Sigmoid colon (tissue), 7 donors: ENCODE results near the gene ACAP1. TPM values are rescaled to one million over a fixed set of nuclear protein-coding genes. Genes with fewer than 3 reads are reported as not detected.

Experiments
- DNase-seq: peaks from one replicate; pipeline ENCODE4 v3.0.0-alpha.2; 2019
- H3K27ac ChIP-seq, 4 donors: fragments of 200-600 bp; sonication (generic); one replicate each; pipeline ENCODE4 v1.5.1; 2016 to 2019; ENCODE audit warnings: mild to moderate bottlenecking in 1 of 4
- H3K27me3 ChIP-seq, 3 donors: fragments of 200-600 bp; sonication (generic); one replicate each; pipeline ENCODE4 v1.5.1; 2019; ENCODE audit warnings: mild to moderate bottlenecking in 1 of 3
- H3K36me3 ChIP-seq, 4 donors: fragments of 200-600 bp; sonication (generic); one replicate each; pipeline ENCODE4 v1.5.1; 2016 to 2019
- H3K4me1 ChIP-seq, 4 donors: fragments of 200-600 bp; sonication (generic); one replicate each; pipeline ENCODE4 v1.5.1; 2017 to 2019
- H3K4me3 ChIP-seq, 4 donors: fragments of 200-600 bp; sonication (generic); one replicate each; pipeline ENCODE4 v1.5.1; 2017 to 2019; ENCODE audit warnings: mild to moderate bottlenecking in 2 of 4, moderate library complexity in 1 of 4
- H3K9me3 ChIP-seq, 4 donors: fragments of 200-600 bp in 3 of 4; sonication (generic) in 3 of 4; one replicate each; pipeline versions ENCODE4 v1.5.1 to v1.6.1; 2013 to 2019
- CTCF ChIP-seq, 4 experiments: fragments of 450-650 bp in 3 of 4; fragments of 200-600 bp in 1 of 4; IDR thresholded peaks; one replicate each; pipeline ENCODE4 v1.5.1; 2016 to 2019; ENCODE audit warnings: antibody characterized with exemption in 4 of 4, mild to moderate bottlenecking in 3 of 4, moderate library complexity in 2 of 4
- EP300 ChIP-seq, 4 donors: sonication (generic); formaldehyde crosslinking; IDR thresholded peaks; one replicate each; pipeline ENCODE4 v1.6.1; 2017; ENCODE audit warnings: antibody characterized with exemption in 4 of 4
- POLR2A ChIP-seq, 2 donors: fragments of 450-650 bp; IDR thresholded peaks; one replicate each; pipeline ENCODE4 v1.6.1; 2016; ENCODE audit warnings: antibody characterized with exemption in 2 of 2, mild to moderate bottlenecking in 2 of 2, moderate library complexity in 2 of 2
- POLR2AphosphoS5 ChIP-seq, 4 donors: sonication (generic); formaldehyde crosslinking; IDR thresholded peaks; one replicate each; pipeline ENCODE4 v1.6.1; 2017; ENCODE audit warnings: antibody characterized with exemption in 4 of 4
- WGBS, 2 donors: extraction: QIAGEN DNeasy Blood & Tissue Kit; methylation state at CpG; one replicate each; pipeline ENCODE4 v1.1.7; 2013; 5-methylcytosine and 5-hydroxymethylcytosine counted together
- intact Hi-C: fragments of 100-400 bp; cut with DNase I; formaldehyde crosslinking; loops from one replicate; pipeline ENCODE4 v1.15.1; 2023
- polyA plus RNA-seq, 3 donors: library from polyadenylated mRNA; stranded (reverse); fragments of 200-250 nt; gene quantifications; one replicate each; pipeline ENCODE4 v1.2.3, GENCODE V29; 2013
- total RNA-seq, 4 donors: library from RNA; depleted of rRNA; stranded (reverse); fragments of >200 nt; gene quantifications; one replicate each; pipeline ENCODE4 v1.1.0, GENCODE V29; 2016
- donor health status: healthy with polysubstance abuse.
- donor health status: Bipolar disorder and iron deficiency.
- donor health status: healthy.

The ACAP1 gene
- total and polyA plus RNA-seq, 7 donors = 1.1 to 55.8 (median 2.5) TPM

GRCh38 chr17:7308625-7309433, 27.5 kb upstream of the ACAP1 start:
- Histone ChIP-seq H3K36me3 (peaks cover 36 to 45% (median 38%) of the 10 kb centered on the region in 4 donors), H3K4me3 (peak overlapping the region; percentile 66 to 100 (median 96)), H3K9me3 (no peaks in the 10 kb centered on the region), H3K27me3 (no peaks in the 10 kb centered on the region), H3K27ac (peak overlapping the region; percentile 99 to 100 (median 100)), H3K4me1 (peaks cover 0 to 48% (median 40%) of the 10 kb centered on the region in 4 donors)
- intact Hi-C loops = loop anchor here (5.0 kb wide), 3 partner anchors 67 to 263 kb away; partner anchors contain the start of genes GABARAP, POLR2A and SLC35G6
- 0 to 1% methylated on average over 14 of the region's 14 CpGs for WGBS, 2 donors
- peak; percentile 28 to 69 (median 42) for TF ChIP-seq POLR2AphosphoS5 (IDR thresholded peaks at IDR 0.05)
- peak in 1 of 2 donors; percentile 50 for TF ChIP-seq POLR2A (IDR thresholded peaks at IDR 0.05)
- no peak for TF ChIP-seq CTCF (IDR thresholded peaks at IDR 0.05)
- TF ChIP-seq EP300 (IDR thresholded peaks at IDR 0.05) = no peak
- peak; percentile 89 for DNase-seq

DNA sequence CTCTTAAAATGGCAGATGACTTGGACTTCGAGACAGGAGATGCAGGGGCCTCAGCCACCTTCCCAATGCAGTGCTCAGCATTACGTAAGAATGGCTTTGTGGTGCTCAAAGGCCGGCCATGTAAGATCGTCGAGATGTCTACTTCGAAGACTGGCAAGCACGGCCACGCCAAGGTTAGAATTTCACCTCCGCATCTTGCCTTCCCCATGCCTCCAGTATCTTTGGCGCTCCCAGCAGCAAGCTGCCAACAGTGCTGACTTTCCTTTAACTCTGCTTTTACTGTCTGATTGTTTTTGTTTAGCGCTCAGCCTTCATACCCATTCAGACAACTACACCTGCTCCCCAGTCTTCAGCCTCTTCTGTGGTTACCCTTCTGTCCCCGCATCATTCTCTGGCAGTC, 26.7 kb upstream of the ACAP1 start:
- Histone ChIP-seq H3K4me3 (peak overlapping the region in 1 of 4 donors; percentile 91), H3K27me3 (no peaks in the 10 kb centered on the region), H3K27ac (peak overlapping the region; percentile 99 to 100 (median 100)), H3K4me1 (peaks cover 0 to 56% (median 48%) of the 10 kb centered on the region in 4 donors), H3K9me3 (no peaks in the 10 kb centered on the region), H3K36me3 (peaks cover 39 to 47% (median 39%) of the 10 kb centered on the region in 4 donors)
- no peak for DNase-seq
- TF ChIP-seq CTCF (IDR thresholded peaks at IDR 0.05) (no peak), POLR2AphosphoS5 (IDR thresholded peaks at IDR 0.05) (no peak), POLR2A (IDR thresholded peaks at IDR 0.05) (no peak), EP300 (IDR thresholded peaks at IDR 0.05) (no peak)
- intact Hi-C loops = loop anchor here (5.0 to 10.0 kb wide), 4 partner anchors 67 to 825 kb away; partner anchors contain the start of genes GABARAP, POLR2A and SLC35G6
- WGBS, 2 donors = 77 to 86% methylated on average over 12 of the region's 12 CpGs

- 77 to 88% methylated on average over 7 of the region's 7 CpGs for WGBS, 2 donors
- no peak for TF ChIP-seq CTCF (IDR thresholded peaks at IDR 0.05)
- no peak for TF ChIP-seq POLR2A (IDR thresholded peaks at IDR 0.05)
- no peak for TF ChIP-seq EP300 (IDR thresholded peaks at IDR 0.05)
- H3K27me3 ChIP-seq = no peaks in the 10 kb centered on the region
- H3K4me1 ChIP-seq = peaks cover 0 to 61% (median 56%) of the 10 kb centered on the region in 4 donors
- no peaks in the 10 kb centered on the region for H3K9me3 ChIP-seq
- intact Hi-C loops = loop anchor here (10.0 kb wide), 1 partner anchor 824 kb away; no protein-coding TSS in a partner anchor
- DNase-seq = no peak
- peaks cover 39 to 51% (median 42%) of the 10 kb centered on the region in 4 donors for H3K36me3 ChIP-seq
- H3K27ac ChIP-seq = peak overlapping the region in 1 of 4 donors; percentile 11
- no peak overlapping the region for H3K4me3 ChIP-seq
Measured at GRCh38 chr17:7311110-7311705, 25.1 kb upstream of the ACAP1 start.

- Histone ChIP-seq H3K4me3 (no peak overlapping the region), H3K9me3 (no peaks in the 10 kb centered on the region), H3K27ac (peak overlapping the region in 1 of 4 donors; percentile 99), H3K27me3 (no peaks in the 10 kb centered on the region), H3K36me3 (peaks cover 39 to 61% (median 51%) of the 10 kb centered on the region in 4 donors), H3K4me1 (peaks cover 0 to 58% (median 54%) of the 10 kb centered on the region in 4 donors)
- DNase-seq = no peak
- intact Hi-C loops = loop anchor here (10.0 kb wide), 1 partner anchor 822 kb away; no protein-coding TSS in a partner anchor
- 72 to 79% methylated on average over 7 of the region's 7 CpGs for WGBS, 2 donors
- no peak for TF ChIP-seq CTCF (IDR thresholded peaks at IDR 0.05)
- no peak for TF ChIP-seq EP300 (IDR thresholded peaks at IDR 0.05)
- no peak for TF ChIP-seq POLR2AphosphoS5 (IDR thresholded peaks at IDR 0.05)
- no peak for TF ChIP-seq POLR2A (IDR thresholded peaks at IDR 0.05)
Measured at GRCh38 chr17:7312432-7313087, 23.8 kb upstream of the ACAP1 start.
